Measurements from ENCODE around the gene CDC16.
"Not testable (repeated sequence)": the region's sequence is repeated elsewhere in the genome, so short reads cannot be mapped to it uniquely, and the experiment has no call there.

The CDC16 gene

DNA sequence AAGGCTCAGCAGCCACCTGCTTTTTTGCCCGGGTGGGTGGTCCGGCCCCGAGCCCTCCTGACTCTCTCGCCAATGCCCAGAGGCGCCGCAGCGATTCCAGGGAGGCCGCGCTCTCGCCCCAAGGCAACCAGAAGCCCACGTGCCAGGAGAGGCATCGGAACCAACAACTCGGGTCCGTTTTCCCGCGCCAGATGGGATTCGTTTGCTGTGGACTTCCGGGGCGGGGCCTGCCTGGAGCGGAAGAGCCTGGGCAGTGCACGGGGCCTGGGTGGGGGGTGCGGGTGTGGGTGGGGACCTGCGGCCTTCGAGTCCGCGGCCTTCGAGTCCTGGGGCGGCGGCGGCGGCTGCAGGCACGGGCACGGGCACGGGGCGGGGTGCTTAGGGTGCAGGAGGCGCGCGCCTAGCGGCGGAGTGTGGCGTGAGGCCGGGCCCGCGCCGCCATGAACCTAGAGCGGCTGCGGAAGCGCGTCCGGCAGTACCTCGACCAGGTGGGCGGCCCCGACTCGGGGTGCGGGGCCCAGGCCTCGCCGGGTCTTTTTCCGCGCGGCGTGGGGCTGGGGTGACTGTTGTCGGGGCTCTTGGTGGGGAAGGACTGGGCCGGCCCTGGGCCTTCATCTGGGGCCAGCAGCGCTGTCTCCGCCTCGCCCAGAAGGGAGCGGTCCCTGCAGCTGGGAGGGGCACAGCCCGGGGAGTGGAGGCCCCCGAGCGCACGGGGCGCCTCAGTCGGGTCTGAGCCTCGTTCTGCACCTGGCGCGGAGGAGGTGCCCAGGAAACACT, at the start of gene CDC16:
TSS of gene CDC16 (plus strand) at position 253 of the 777 bp plus-strand sequence. CDS start at position 441, 188 bp downstream.
- in situ Hi-C loops (cut with HindIII; ENCODE audit: low sequenced_read_pairs) = no loop called here

GRCh38 chr13:114185182-114185971, 49.3 kb upstream of the CDC16 start:
- in situ Hi-C loops (cut with HindIII; ENCODE audit: low sequenced_read_pairs) = no loop called here

GRCh38 chr13:114194853-114195252, 39.8 kb upstream of the CDC16 start:
- in situ Hi-C loops (cut with HindIII; ENCODE audit: low sequenced_read_pairs) = no loop called here

DNA sequence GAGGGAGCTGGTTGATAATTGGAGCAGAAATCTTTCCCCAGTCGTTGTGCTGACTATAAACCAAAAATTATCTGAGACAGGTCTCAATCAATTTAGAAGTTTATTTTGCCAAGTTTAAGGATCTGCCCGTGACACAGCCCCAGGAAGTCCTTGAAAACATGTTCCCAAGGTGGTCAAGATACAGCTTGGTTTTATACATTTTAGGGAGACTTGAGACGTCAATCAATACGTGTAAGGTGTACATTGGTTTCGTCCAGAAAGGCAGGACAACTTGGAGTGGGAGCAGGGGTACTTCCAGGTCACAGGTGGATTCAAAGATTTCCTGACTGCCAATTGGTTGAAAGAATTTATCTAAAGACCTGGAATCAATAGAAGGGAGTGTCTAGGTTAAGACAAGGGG, 38.1 kb upstream of the CDC16 start:
- in situ Hi-C loops (cut with HindIII; ENCODE audit: low sequenced_read_pairs) = no loop called here

GRCh38 chr13:114198556-114198955, 36.1 kb upstream of the CDC16 start:
- in situ Hi-C loops (cut with HindIII; ENCODE audit: low sequenced_read_pairs) = no loop called here

- in situ Hi-C loops (cut with HindIII; ENCODE audit: low sequenced_read_pairs) = not testable (repeated sequence)
Measured at GRCh38 chr13:114199526-114199925, 35.2 kb upstream of the CDC16 start.

GRCh38 chr13:114199954-114200353, 34.7 kb upstream of the CDC16 start:
- in situ Hi-C loops (cut with HindIII; ENCODE audit: low sequenced_read_pairs) = no loop called here

GRCh38 chr13:114200399-114200911, 34.2 kb upstream of the CDC16 start:
- in situ Hi-C loops (cut with HindIII; ENCODE audit: low sequenced_read_pairs) = no loop called here

DNA sequence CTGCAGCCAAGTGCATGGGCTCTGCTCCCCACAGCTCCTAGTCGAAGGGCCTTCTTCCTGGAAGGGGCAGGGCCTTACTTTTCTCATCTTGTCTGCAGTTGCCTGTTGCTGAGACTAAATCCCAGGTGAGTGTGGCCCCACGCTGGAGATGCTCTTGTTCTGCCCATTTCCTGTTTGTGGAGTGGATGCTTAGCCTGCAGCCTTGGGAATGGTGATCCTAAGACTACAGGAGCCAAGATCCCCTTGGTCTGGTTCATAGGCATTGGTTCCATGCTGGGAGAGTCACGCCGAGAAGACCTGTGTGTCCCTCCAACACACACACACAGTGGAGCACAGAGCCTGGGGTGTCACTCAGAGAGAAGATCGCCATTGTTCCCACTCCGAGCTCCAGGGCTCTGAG, 32.1 kb upstream of the CDC16 start:
- in situ Hi-C loops (cut with HindIII; ENCODE audit: low sequenced_read_pairs) = no loop called here

DNA sequence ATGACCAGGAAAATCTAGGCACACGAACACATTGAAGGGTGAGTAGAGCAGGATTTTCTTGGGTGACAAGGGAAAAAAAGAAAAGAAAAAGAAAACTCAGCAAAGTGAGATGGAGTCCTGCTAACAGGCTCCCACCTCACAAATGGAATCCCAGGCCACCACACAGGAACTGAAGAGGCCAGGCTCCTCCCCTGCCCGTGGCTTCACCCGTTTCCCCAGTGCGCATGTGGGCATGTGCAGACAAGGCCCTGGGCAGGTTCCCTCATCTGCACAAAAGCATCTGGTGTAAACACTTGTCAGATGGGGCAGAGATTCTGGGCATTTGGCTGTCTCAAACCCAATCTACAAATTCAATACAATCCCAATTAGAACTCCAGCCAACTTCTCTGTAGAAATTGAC, 31.2 kb upstream of the CDC16 start:
- in situ Hi-C loops (cut with HindIII; ENCODE audit: low sequenced_read_pairs) = no loop called here

DNA sequence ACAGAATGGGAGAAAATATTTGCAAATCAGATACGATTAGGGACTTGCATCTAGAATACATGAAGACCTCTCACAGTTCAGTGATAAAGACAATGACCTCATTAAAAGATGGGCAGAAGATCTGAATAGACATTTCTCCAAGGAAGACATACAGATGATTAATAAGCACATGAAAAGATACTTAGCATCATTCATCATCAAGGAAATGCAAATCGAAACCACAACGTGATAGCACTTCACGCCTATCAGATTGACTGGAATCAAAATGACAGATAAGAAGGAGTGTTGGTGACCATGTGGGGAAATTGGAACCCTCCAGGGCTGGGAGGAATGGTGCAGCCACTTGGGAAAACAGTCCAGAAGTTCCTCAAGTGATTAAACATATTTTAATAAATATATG, 29.8 kb upstream of the CDC16 start:
- in situ Hi-C loops (cut with HindIII; ENCODE audit: low sequenced_read_pairs) = no loop called here

DNA sequence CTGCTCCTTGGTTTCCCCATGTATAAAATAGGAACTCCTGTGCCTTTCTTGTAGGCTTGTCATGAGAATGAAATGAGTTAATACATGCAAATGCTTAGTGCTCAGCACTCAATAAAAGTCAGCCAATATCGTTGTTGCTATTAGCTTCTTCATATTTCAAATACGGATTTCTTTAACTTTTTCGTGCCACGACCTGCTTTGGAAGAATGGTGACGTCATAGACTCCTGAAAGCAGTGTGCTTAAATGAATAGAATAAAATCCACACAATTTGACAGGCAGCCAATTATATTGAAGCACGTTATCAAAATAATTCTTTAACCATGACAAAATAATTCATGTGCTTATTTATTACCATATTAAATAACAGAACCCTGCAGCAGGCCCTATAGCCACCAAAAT, 26.6 kb upstream of the CDC16 start:
- in situ Hi-C loops (cut with HindIII; ENCODE audit: low sequenced_read_pairs) = no loop called here

DNA sequence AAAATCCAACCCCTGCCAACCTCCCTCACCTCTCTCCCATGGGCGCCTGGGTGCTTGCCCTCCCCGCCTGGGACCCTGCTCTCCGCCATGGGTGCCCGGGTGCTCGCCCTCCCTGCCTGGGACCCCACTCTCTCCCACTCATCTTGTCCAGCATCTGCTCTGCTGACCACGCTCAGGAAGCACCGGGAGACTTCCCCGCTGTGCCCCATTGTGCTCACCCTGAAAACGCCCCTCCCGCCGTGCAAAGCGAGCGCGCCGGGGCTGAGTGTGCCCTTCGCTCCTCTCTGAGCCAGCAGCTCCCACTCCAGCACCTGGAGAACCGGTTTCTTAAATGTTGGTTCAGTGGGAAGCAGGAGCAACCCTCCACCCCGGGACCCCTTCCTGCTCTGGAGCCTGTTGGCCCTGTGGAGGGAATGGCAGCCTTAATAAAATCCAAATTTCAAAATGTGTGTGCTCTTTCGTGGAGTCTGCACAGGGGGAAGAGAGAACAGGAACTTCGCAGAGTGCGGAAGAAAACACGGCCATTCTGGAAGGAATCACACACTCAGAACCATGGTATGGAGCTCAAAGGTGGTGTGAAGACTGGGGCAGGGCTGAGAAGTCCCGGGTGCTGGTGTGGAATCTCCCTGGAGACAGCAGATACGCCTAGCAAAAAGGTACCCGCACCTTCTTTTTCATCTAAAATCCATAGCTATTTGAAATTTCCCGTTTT, 23.1 kb upstream of the CDC16 start:
- in situ Hi-C loops (cut with HindIII; ENCODE audit: low sequenced_read_pairs) = no loop called here

DNA sequence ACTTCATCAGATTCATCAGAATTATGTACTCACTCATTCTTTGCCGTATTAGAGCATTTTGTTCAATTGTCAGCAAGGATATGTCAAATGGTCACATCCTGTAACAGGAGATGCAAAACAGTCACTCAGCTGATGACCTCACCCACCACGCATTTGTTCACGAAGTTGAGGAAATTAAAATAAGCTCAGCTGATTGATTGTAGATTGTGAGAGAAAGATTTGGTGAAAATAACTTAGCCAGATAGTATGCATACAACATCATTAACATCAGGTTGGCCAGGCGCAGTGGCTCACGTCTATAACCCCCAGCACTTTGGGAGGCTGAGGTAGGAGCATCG, 22.6 kb upstream of the CDC16 start:
- in situ Hi-C loops (cut with HindIII; ENCODE audit: low sequenced_read_pairs) = no loop called here

- in situ Hi-C loops (cut with HindIII; ENCODE audit: low sequenced_read_pairs) = no loop called here
Measured at GRCh38 chr13:114213980-114214379, 20.7 kb upstream of the CDC16 start.

GRCh38 chr13:114219392-114219791, 15.3 kb upstream of the CDC16 start:
- in situ Hi-C loops (cut with HindIII; ENCODE audit: low sequenced_read_pairs) = no loop called here

- in situ Hi-C loops (cut with HindIII; ENCODE audit: low sequenced_read_pairs) = no loop called here
Measured at GRCh38 chr13:114222461-114222968, 12.2 kb upstream of the CDC16 start.

DNA sequence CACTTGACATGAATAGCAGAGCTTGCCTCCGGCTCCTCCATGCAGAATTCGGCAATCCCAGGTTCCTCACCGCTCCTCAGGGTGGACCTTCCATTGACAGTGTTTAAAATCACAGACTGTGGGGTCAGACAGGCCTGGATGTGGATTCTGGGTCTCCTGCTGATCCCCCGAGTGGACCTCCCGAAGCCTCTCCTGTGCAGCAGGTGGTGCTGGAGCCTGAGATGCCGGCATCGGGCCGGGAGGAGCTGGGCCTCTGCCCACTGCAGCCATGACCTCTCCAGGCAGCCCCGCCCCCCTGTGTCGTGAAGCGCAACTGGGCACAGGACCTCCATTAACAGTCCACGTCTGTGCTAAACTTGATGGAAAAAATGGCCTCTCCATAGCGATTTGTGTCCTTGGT, 10.5 kb upstream of the CDC16 start:
- in situ Hi-C loops (cut with HindIII; ENCODE audit: low sequenced_read_pairs) = no loop called here

DNA sequence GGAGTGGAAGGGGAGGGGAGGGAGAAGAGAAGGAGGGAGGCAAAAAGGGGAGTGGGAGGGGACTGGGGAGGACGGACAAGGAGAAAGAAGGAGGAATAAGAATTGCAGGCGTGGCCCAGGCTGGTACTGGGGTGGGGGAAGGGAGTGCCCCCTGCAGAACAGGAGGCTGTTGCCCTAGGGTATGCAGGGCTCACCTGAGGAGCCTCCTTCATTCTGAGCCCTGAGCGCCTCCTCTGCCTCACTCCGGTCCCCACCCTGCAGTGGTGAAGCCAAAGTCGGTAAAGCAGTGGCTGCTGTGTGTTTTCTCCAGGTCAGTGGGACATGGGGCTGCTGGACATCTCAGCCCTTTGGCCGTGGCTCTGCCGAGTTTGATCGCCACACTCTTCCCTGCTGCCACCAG, 9.1 kb upstream of the CDC16 start:
- in situ Hi-C loops (cut with HindIII; ENCODE audit: low sequenced_read_pairs) = no loop called here

DNA sequence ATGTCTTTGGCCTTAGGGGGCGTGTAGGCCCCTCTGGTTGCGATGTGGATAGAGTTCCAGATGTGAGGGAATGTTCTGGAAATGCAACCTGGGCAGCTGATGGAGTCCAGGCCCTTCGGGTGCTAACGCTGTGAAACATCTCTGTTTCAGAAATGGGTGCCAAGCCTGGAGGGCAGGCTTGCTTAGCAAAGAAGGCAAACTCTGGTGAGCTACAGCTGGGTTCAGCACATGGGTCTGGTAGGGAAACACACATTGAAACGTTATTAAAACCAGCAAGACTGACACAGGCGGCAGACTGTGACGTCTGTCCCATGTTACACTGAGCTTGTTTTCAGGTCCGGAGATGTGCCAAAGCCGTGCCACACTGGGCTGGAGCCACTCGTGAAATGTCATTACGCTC, 8.6 kb upstream of the CDC16 start:
- in situ Hi-C loops (cut with HindIII; ENCODE audit: low sequenced_read_pairs) = no loop called here

DNA sequence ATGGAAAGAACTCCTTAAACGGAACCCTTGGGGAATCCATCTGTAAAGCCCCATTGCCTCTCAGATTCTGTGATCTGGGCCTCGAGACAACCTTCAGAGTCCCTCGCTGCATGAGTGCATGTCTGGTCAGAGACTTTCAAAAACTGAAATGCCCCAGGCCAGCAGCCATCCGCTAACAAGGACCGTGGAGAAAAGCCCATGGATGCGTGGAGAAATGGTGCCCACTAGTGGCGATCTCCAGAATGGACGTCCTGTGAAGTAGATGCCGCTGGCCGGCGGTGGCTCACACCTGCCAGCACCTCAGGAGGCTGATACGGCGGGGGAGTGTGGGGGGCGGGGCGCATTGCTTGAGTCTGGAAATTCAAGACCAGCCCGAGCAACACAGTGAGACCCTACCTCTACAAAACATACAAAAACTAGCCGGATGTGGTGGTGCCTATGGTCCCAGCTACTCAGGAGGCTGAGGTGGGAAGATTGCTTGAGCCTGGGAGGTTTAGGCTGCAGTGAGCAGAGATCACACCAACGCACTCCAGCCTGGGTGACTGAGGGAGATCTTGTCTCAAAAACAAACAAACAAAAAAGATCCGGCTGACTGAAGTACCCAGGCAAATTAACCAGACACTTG, 7.9 kb upstream of the CDC16 start:
- in situ Hi-C loops (cut with HindIII; ENCODE audit: low sequenced_read_pairs) = no loop called here
